HCT116 (cell line): ENCODE data around the gene STRN3. TPM values are rescaled to one million over a fixed set of nuclear protein-coding genes. Genes with fewer than 3 reads are reported as not detected.

ENCODE experiments used
- ATAC-seq: fragments of 200-7000 bp; cut with Tn5 transposase; 2 replicates; pipeline ENCODE4 v1.9.1; 2020; ENCODE audit warnings: mild to moderate bottlenecking, moderate library complexity
- BruUV-seq: library from RNA; stranded (reverse); fragments of 400-500 nt; replicated peaks from 2 replicates; lab custom pipeline; 2021; lab: Mats Ljungman, UMichigan
- CTCF ChIA-PET: fragments of 300-600 bp; sonication (Branson Sonifier 250); formaldehyde crosslinking; loops from one replicate; lab custom pipeline; 2021; ENCODE audit warnings: antibody characterized with exemption; lab: Charles Lee
- POLR2A ChIA-PET: fragments of 300-600, 350-600 bp; sonication (Branson Sonifier 250); formaldehyde crosslinking; loops from one replicate; lab custom pipeline; 2021; ENCODE audit warnings: antibody characterized with exemption; lab: Charles Lee
- RAD21 ChIA-PET, 2 experiments: fragments of 300-600 bp; sonication (Branson Sonifier 250); formaldehyde crosslinking; loops; one replicate each; lab custom pipeline; 2023; ENCODE audit warnings: low total read pairs in 2 of 2; ENCODE audit not compliant: uncharacterized antibody in 2 of 2, unreplicated experiment in 2 of 2, low non-redundant PET in 1 of 2; lab: Charles Lee
- DNase-seq: peaks from one replicate; pipeline ENCODE4 v3.0.0-alpha.2; 2010; ENCODE audit warnings: low read depth, low spot score
- H2AFZ ChIP-seq: fragments of 200-600 bp; shearing (Covaris generic), sonication (generic); 2 replicates; pipeline ENCODE4 v1.6.1; 2017; ENCODE audit warnings: low read depth, mixed run types, mixed read lengths, antibody characterized with exemption, low read length; ENCODE audit not compliant: poor library complexity, severe bottlenecking
- H3K27ac ChIP-seq: 2 replicates; pipeline ENCODE4 v1.5.1; 2012; ENCODE audit warnings: low read depth, low read length
- H3K27me3 ChIP-seq: fragments of 200-600 bp; sonication (generic); 2 replicates; pipeline ENCODE4 v1.6.1; 2016; ENCODE audit warnings: mixed run types, low read length, mixed read lengths; ENCODE audit not compliant: insufficient read depth
- H3K36me3 ChIP-seq, 2 experiments: fragments of 200-500 bp in 1 of 2; fragments of 200-600 bp in 1 of 2; sonication (Bioruptor generic) in 1 of 2; sonication (generic) in 1 of 2; 2 replicates each; pipeline versions ENCODE4 v1.5.1 to v1.6.1; 2014 to 2016; ENCODE audit warnings: low read length in 2 of 2, inconsistent platforms in 1 of 2, mixed read lengths in 1 of 2, mixed run types in 1 of 2; ENCODE audit not compliant: insufficient read depth in 2 of 2, control insufficient read depth in 1 of 2
- H3K4me1 ChIP-seq, 2 experiments: fragments of 200-600 bp in 1 of 2; sonication (generic) in 1 of 2; 2 replicates each; pipeline versions ENCODE4 v1.5.1 to v1.6.1; 2012 to 2017; ENCODE audit warnings: low read length in 2 of 2, inconsistent platforms in 1 of 2, mild to moderate bottlenecking in 1 of 2, mixed read lengths in 1 of 2, mixed run types in 1 of 2, moderate library complexity in 1 of 2; ENCODE audit not compliant: insufficient read depth in 2 of 2, control insufficient read depth in 1 of 2
- H3K4me2 ChIP-seq: fragments of 200-600 bp; sonication (generic); 2 replicates; pipeline ENCODE4 v1.6.1; 2017; ENCODE audit warnings: mixed run types, low read length, mixed read lengths
- H3K4me3 ChIP-seq, 2 experiments: fragments of 200-600 bp in 1 of 2; sonication (generic) in 1 of 2; replicated peaks in 1 of 2; 2 replicates each; pipeline ENCODE4 v1.5.1; 2011 to 2016; ENCODE audit warnings: low read length in 2 of 2, control low read depth in 1 of 2, low read depth in 1 of 2, mild to moderate bottlenecking in 1 of 2, mixed read lengths in 1 of 2, mixed run types in 1 of 2
- H3K79me2 ChIP-seq: fragments of 200-600 bp; sonication (generic); 2 replicates; pipeline ENCODE4 v1.6.1; 2017; ENCODE audit warnings: mild to moderate bottlenecking, mixed run types, low read length, moderate library complexity, mixed read lengths; ENCODE audit not compliant: insufficient read depth
- H3K9ac ChIP-seq: fragments of 200-600 bp; sonication (generic); 2 replicates; pipeline ENCODE4 v1.6.1; 2016; ENCODE audit warnings: low read length, mixed read lengths
- H3K9me2 ChIP-seq: fragments of 200-600 bp; sonication (generic), shearing (Covaris generic); 2 replicates; pipeline ENCODE4 v1.6.1; 2017; ENCODE audit warnings: mixed run types, mild to moderate bottlenecking, moderate library complexity; ENCODE audit not compliant: insufficient read depth
- H3K9me3 ChIP-seq, 2 experiments: fragments of 200-500 bp in 1 of 2; fragments of 200-600 bp in 1 of 2; sonication (Bioruptor generic) in 1 of 2; sonication (generic) in 1 of 2; 2 replicates each; pipeline ENCODE4 v1.6.1; 2014 to 2017; ENCODE audit warnings: low read length in 2 of 2, mixed read lengths in 2 of 2, inconsistent platforms in 1 of 2, low read depth in 1 of 2, mild to moderate bottlenecking in 1 of 2, mixed run types in 1 of 2, moderate library complexity in 1 of 2; ENCODE audit not compliant: control insufficient read depth in 1 of 2, insufficient read depth in 1 of 2
- H4K20me1 ChIP-seq: fragments of 200-600 bp; sonication (generic), shearing (Covaris generic); 2 replicates; pipeline ENCODE4 v1.6.1; 2017; ENCODE audit warnings: mixed run types, mild to moderate bottlenecking, moderate library complexity; ENCODE audit not compliant: insufficient read depth
- ATF3 ChIP-seq: IDR thresholded peaks from 2 replicates; pipeline ENCODE4 v1.6.1; 2012
- CBX3 ChIP-seq: IDR thresholded peaks from 2 replicates; pipeline ENCODE4 v1.6.1; 2012; ENCODE audit warnings: low read depth
- CEBPB ChIP-seq: IDR thresholded peaks from 2 replicates; pipeline ENCODE4 v1.6.1; 2012; ENCODE audit warnings: low read depth
- EGR1 ChIP-seq: IDR thresholded peaks from 2 replicates; pipeline ENCODE4 v1.6.1; 2012; ENCODE audit warnings: low read depth
- ELF1 ChIP-seq: IDR thresholded peaks from 2 replicates; pipeline ENCODE4 v1.6.1; 2012; ENCODE audit warnings: low read depth, borderline replicate concordance
- EZH2 ChIP-seq: fragments of 200-600 bp; sonication (generic); IDR thresholded peaks from 2 replicates; pipeline ENCODE4 v1.6.1; 2017; ENCODE audit warnings: antibody characterized with exemption, mixed run types
- EZH2phosphoT487 ChIP-seq: fragments of 200-600 bp; IDR thresholded peaks from 2 replicates; pipeline ENCODE4 v1.6.1; 2018; ENCODE audit warnings: antibody characterized with exemption, borderline replicate concordance
- MAX ChIP-seq: IDR thresholded peaks from 2 replicates; pipeline ENCODE4 v1.6.1; 2012
- POLR2AphosphoS5 ChIP-seq: IDR thresholded peaks from 2 replicates; pipeline ENCODE4 v1.6.1; 2011; ENCODE audit warnings: mild to moderate bottlenecking, low read depth, low read length, moderate library complexity
- SIN3A ChIP-seq: IDR thresholded peaks from 2 replicates; pipeline ENCODE4 v1.6.1; 2012; ENCODE audit warnings: low read depth
- SRF ChIP-seq: IDR thresholded peaks from 2 replicates; pipeline ENCODE4 v1.6.1; 2012; ENCODE audit warnings: low read depth
- TCF7L2 ChIP-seq: IDR thresholded peaks from 2 replicates; pipeline ENCODE4 v1.7.0; 2011; ENCODE audit warnings: borderline replicate concordance, inconsistent platforms; ENCODE audit not compliant: insufficient read depth, insufficient read length; ENCODE audit errors: extremely low read depth
- YY1 ChIP-seq: IDR thresholded peaks from 2 replicates; pipeline ENCODE4 v1.6.1; 2011; ENCODE audit warnings: low read length, low read depth, moderate library complexity, mild to moderate bottlenecking; ENCODE audit not compliant: insufficient replicate concordance; ENCODE audit errors: extremely low read depth
- ZBTB33 ChIP-seq: IDR thresholded peaks from 2 replicates; pipeline ENCODE4 v1.6.1; 2011; ENCODE audit warnings: mild to moderate bottlenecking, low read length, moderate library complexity; ENCODE audit not compliant: insufficient replicate concordance; ENCODE audit errors: extremely low read depth
- ZFX ChIP-seq: fragments of 450-650 bp; IDR thresholded peaks from 2 replicates; pipeline ENCODE4 v1.6.1; 2017
- intact Hi-C: fragments of 100-400 bp; cut with micrococcal nuclease; formaldehyde crosslinking; loops from 2 replicates; pipeline ENCODE4 v1.10.0; 2022
- total RNA-seq: library from RNA; stranded (reverse); gene quantifications from one replicate; pipeline ENCODE4 v1.2.1, GENCODE V29; 2021; ENCODE audit not compliant: unreplicated experiment
- TF ChIP-seq, protein P1 (sequence below): IDR thresholded peaks from 2 replicates; pipeline ENCODE4 v1.6.1; 2012; ENCODE audit warnings: low read depth

STRN3 gene
- total RNA-seq, 1 experiment from 2014 or later: 43.4 TPM

DNA sequence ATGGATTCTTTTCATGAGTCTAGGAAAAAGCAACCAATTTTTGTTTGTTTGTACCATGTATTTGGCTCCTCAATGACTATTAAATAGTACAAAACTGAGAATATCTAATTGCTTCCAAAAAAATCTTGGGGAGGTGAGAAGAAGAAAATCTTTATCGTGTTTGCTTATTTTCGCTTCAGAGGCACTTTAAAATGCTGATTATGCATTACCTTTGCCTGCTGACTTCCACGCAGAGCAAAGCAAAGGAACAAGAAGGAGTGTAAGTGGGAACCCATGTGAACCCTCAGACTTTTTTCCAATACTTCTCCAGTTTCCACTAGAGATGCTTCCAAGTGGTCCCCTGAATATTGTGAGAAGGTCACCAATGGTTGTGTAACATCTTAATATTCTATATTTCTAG, 43.2 kb upstream of the STRN3 start:
- no peak for ATAC-seq
- intact Hi-C loops: no loop called here
- CTCF ChIA-PET: no interaction called here
- BruUV-seq: no TSS peak
- TF ChIP-seq ZFX (no peak), ATF3 (no peak), EZH2phosphoT487 (no peak), SIN3A (no peak), TCF7L2 (no peak), SRF (no peak), EZH2 (no peak), MAX (no peak), ELF1 (no peak), CBX3 (no peak), ZBTB33 (no peak), POLR2AphosphoS5 (no peak), EGR1 (no peak), CEBPB (no peak), YY1 (no peak)
- TF ChIP-seq, protein P1, sequence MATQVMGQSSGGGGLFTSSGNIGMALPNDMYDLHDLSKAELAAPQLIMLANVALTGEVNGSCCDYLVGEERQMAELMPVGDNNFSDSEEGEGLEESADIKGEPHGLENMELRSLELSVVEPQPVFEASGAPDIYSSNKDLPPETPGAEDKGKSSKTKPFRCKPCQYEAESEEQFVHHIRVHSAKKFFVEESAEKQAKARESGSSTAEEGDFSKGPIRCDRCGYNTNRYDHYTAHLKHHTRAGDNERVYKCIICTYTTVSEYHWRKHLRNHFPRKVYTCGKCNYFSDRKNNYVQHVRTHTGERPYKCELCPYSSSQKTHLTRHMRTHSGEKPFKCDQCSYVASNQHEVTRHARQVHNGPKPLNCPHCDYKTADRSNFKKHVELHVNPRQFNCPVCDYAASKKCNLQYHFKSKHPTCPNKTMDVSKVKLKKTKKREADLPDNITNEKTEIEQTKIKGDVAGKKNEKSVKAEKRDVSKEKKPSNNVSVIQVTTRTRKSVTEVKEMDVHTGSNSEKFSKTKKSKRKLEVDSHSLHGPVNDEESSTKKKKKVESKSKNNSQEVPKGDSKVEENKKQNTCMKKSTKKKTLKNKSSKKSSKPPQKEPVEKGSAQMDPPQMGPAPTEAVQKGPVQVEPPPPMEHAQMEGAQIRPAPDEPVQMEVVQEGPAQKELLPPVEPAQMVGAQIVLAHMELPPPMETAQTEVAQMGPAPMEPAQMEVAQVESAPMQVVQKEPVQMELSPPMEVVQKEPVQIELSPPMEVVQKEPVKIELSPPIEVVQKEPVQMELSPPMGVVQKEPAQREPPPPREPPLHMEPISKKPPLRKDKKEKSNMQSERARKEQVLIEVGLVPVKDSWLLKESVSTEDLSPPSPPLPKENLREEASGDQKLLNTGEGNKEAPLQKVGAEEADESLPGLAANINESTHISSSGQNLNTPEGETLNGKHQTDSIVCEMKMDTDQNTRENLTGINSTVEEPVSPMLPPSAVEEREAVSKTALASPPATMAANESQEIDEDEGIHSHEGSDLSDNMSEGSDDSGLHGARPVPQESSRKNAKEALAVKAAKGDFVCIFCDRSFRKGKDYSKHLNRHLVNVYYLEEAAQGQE: no peak
- TF ChIP-seq, all 23 proteins: peak for 0
- no peaks in the 10 kb centered on the region for H3K9me3 ChIP-seq
- peaks cover 0 to 4% of the 10 kb centered on the region in 2 experiments; a peak in 2 of 4 replicates for H3K4me1 ChIP-seq
- no peaks in the 10 kb centered on the region for H4K20me1 ChIP-seq
- no peak overlapping the region for H2AFZ ChIP-seq
- DNase-seq: no peak
- no peaks in the 10 kb centered on the region for H3K27me3 ChIP-seq
- no peak overlapping the region for H3K4me3 ChIP-seq
- RAD21 ChIA-PET: no interaction called here
- no peaks in the 10 kb centered on the region for H3K36me3 ChIP-seq
- no peak overlapping the region for H3K27ac ChIP-seq
- no peak overlapping the region for H3K9ac ChIP-seq
- POLR2A ChIA-PET: no interaction called here
- no peaks in the 10 kb centered on the region for H3K79me2 ChIP-seq
- no peaks in the 10 kb centered on the region for H3K9me2 ChIP-seq
- H3K4me2 ChIP-seq: no peak overlapping the region
